Epithelial cell of prostate (primary cell): ENCODE results near the gene PRSS33.

Experiments
- DNase-seq: peaks from one replicate; pipeline ENCODE4 v3.0.0-alpha.2; 2011; ENCODE audit warnings: low read depth, low spot score
- H3K27ac ChIP-seq: fragments of 450-650 bp; 2 replicates; pipeline ENCODE4 v1.5.1; 2017; ENCODE audit warnings: mild to moderate bottlenecking

Gene PRSS33

DNA sequence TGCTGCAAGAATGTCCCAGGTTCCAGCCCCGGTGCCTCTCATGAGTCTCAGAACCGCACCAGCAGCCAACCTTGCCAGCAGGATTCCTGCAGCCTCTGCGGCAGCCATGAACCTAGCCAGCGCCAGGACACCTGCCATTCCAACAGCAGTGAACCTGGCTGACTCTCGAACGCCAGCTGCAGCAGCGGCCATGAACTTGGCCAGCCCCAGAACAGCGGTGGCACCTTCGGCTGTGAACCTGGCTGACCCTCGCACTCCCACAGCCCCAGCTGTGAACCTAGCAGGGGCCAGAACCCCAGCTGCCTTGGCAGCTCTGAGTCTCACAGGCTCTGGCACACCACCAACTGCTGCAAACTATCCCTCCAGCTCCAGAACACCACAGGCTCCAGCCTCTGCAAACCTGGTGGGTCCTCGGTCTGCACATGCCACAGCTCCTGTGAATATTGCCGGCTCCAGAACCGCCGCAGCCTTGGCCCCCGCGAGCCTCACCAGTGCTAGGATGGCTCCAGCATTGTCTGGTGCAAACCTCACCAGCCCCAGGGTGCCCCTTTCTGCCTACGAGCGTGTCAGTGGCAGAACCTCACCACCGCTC lies 20.1 kb downstream of the PRSS33 start:
- H3K27ac ChIP-seq, result no peak overlapping the region
- DNase-seq, result no peak

DNA sequence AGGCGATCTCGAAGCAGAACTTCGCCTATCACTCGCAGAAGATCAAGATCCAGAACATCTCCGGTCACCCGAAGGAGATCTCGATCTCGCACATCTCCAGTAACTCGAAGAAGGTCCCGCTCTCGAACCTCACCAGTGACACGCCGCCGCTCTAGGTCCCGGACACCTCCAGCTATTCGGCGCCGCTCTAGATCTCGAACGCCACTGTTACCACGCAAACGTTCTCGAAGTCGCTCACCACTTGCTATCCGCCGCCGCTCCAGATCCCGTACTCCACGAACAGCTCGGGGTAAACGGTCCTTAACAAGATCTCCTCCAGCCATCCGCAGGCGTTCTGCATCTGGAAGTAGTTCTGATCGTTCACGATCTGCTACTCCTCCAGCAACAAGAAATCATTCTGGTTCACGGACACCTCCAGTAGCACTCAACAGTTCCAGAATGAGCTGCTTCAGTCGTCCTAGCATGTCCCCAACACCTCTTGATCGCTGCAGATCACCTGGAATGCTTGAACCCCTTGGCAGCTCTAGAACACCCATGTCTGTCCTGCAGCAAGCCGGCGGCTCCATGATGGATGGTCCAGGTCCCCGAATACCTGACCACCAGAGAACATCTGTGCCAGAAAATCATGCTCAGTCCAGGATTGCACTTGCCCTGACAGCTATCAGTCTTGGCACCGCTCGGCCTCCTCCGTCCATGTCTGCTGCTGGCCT lies 20.8 kb downstream of the PRSS33 start:
- no peak overlapping the region for H3K27ac ChIP-seq
- DNase-seq, result no peak

DNA sequence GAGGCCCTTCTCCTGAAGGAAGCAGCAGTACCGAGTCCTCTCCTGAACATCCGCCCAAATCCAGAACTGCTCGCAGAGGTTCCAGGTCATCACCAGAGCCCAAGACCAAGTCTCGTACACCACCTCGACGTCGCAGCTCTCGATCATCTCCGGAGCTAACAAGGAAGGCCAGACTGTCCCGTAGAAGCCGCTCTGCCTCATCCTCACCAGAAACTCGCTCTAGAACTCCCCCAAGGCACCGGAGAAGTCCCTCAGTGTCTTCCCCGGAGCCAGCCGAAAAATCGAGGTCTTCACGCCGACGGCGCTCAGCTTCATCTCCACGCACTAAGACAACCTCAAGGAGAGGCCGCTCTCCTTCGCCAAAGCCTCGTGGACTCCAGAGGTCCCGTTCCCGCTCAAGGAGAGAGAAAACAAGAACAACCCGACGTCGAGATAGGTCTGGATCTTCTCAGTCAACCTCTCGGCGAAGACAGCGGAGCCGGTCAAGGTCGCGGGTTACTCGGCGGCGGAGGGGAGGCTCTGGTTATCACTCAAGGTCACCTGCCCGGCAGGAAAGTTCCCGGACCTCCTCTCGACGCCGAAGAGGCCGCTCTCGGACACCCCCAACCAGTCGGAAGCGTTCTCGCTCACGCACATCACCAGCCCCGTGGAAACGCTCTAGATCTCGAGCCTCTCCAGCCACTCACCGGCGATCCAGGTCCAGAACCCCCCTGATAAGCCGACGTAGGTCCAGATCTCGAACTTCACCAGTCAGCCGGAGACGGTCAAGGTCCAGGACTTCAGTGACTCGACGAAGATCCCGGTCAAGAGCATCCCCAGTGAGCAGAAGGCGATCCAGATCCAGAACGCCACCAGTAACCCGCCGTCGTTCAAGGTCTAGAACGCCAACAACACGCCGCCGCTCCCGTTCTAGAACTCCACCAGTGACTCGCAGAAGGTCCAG lies 21.6 kb downstream of the PRSS33 start:
- no peak for DNase-seq
- H3K27ac ChIP-seq, result no peak overlapping the region

DNA sequence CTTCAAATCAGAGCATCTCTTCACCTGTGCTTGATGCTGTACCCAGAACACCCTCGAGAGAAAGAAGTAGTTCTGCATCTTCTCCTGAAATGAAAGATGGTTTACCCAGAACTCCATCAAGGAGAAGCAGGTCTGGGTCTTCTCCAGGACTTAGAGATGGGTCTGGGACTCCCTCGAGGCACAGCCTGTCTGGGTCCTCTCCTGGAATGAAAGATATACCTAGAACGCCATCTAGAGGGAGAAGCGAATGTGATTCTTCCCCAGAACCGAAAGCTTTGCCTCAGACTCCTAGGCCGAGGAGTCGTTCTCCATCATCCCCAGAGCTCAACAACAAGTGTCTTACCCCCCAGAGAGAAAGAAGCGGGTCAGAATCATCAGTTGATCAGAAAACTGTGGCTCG lies 22.6 kb downstream of the PRSS33 start:
- no peak overlapping the region for H3K27ac ChIP-seq
- no peak for DNase-seq

DNA sequence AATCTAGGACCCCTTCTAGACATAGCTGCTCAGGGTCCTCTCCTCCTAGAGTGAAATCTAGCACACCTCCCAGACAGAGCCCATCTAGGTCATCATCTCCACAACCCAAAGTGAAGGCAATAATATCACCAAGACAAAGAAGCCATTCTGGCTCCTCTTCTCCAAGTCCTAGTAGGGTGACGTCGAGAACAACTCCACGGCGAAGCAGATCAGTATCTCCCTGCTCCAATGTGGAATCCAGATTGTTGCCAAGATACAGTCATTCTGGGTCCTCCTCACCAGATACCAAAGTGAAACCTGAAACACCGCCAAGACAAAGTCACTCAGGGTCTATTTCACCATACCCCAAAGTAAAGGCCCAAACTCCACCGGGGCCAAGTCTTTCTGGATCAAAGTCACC lies 24.2 kb downstream of the PRSS33 start:
- H3K27ac ChIP-seq, result no peak overlapping the region
- DNase-seq, result no peak

DNA sequence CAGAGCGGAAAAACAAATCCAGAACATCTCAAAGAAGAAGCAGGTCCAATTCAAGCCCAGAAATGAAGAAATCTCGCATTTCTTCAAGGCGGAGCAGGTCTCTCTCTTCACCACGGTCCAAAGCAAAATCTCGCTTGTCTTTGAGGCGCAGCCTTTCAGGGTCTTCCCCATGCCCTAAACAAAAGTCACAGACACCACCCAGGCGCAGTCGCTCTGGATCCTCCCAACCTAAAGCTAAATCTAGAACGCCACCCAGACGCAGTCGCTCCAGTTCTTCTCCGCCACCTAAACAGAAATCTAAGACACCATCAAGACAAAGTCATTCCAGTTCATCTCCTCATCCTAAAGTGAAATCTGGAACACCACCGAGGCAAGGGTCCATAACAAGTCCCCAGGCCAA lies 24.6 kb downstream of the PRSS33 start:
- no peak for DNase-seq
- no peak overlapping the region for H3K27ac ChIP-seq

DNA sequence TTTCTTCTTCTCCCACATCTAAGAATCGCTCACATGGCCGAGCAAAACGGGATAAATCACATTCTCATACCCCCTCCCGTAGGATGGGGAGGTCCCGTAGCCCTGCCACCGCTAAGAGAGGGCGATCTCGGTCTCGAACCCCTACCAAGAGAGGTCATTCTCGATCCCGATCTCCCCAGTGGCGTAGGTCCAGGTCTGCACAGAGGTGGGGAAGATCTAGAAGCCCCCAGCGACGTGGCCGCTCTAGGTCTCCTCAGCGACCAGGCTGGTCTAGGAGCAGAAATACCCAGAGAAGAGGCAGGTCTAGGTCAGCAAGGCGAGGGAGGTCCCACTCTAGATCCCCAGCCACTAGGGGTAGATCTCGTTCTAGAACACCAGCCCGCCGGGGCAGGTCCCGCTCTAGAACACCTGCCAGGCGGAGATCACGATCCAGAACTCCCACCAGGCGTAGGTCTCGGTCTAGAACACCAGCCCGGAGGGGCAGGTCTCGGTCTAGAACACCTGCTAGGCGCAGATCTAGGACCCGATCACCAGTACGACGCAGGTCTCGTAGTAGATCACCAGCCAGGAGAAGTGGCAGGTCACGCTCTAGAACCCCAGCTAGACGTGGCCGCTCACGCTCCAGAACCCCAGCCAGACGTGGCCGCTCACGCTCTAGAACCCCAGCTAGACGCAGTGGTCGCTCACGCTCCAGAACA lies 25.3 kb downstream of the PRSS33 start:
- no peak overlapping the region for H3K27ac ChIP-seq

DNA sequence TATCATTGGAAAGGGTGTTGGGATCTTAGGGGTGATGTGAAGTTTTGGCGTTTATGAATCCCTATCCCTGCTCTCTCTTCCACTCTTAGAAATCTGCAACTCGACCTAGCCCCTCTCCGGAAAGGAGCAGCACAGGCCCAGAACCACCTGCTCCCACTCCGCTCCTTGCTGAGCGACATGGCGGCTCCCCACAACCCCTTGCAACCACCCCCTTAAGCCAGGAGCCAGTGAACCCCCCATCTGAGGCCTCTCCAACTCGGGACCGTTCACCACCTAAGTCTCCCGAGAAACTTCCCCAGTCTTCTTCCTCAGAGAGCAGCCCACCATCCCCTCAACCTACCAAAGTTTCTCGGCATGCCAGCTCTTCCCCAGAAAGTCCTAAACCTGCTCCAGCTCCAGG lies 25.9 kb downstream of the PRSS33 start:
- no peak for DNase-seq

More for the DNA sequence above, 25.3 kb downstream of the PRSS33 start:
- no peak for DNase-seq

DNA sequence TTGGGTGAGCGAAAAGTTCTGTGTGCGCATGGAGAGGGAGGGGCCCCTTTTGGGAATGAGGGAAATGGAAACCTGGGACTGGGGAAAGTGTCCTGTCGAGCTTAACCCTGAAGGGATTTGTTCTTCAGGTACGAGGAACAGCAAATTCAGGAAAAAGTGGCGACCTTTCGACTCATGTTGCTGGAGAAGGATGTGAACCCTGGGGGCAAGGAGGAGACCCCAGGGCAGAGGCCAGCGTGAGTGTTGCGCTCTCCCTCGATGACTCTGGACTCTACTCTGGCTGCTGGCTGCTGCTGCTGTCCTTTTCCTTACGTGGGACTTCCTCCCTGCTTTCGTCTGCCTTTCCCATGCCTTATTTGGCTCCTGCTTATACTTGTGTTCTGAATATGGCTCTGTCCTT lies 30.0 kb downstream of the PRSS33 start:
- DNase-seq, result no peak
- H3K27ac ChIP-seq, result no peak overlapping the region

More for the DNA sequence above, 25.9 kb downstream of the PRSS33 start:
- no peak overlapping the region for H3K27ac ChIP-seq

DNA sequence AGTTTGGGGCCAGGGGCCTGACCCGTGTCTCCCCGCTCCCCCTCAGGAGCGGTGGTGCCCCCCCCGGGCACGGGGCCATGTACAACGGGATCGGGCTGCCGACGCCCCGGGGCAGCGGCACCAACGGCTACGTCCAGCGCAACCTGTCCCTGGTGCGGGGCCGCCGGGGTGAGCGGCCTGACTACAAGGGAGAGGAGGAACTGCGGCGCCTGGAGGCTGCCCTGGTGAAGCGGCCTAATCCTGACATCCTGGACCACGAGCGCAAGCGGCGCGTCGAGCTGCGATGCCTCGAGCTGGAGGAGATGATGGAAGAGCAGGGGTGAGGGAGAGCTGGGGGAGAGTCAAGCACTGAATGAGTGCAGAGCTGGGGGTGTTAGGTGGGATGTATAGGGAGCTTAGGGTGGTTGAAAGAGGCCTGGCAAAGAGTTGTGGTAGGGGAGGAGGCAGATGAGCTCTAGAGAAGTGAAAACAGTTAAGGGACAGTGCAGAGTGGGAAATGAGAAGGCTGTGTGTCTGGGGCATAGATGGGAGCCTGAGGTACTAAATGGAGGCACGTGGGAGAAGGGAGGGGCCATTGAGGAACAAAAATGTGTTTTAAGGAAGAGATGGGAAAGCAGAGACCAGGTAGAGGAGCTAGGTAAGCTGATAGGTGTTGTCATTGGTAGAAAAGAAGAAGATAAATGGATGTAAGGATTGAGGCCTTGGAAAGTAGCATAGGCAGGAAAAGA lies 30.9 kb downstream of the PRSS33 start:
- DNase-seq, result no peak
- no peak overlapping the region for H3K27ac ChIP-seq

DNA sequence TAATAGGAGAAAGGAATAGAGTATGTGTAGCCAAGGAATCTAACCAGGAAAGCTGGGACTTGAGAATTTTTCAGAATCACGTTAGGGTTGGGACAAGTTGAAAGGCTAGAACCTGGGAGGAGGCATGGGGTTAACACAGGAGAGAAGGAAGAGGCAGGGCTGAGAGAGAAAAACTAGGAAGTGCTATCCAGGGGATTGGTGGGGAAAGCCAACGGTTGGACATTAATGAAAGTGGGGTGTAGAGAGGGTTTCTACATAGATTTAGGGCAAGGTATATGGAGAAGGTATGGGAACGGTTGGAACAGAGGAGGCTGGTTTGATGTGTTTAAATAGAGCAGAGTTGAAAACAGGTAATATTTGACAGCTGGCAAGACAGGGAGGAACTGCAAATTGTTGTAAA lies 32.2 kb downstream of the PRSS33 start:
- no peak overlapping the region for H3K27ac ChIP-seq
- DNase-seq, result no peak

DNA sequence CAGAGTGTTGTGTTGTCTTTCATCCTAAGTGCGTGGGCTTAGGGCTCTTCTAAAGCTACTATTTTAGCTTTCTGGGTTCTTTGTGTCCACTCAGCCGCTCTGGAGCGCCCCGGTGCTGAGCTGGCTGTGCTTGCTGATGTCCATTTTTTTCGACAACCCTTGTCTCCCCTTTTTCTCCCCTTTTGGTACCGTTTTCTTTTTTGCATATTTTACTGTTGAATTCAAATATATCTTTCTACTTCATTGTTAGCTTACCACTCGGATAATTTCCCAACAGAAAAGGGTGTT lies 33.7 kb downstream of the PRSS33 start:
- H3K27ac ChIP-seq, result peak overlapping the region; percentile 96
- DNase-seq, result no peak

DNA sequence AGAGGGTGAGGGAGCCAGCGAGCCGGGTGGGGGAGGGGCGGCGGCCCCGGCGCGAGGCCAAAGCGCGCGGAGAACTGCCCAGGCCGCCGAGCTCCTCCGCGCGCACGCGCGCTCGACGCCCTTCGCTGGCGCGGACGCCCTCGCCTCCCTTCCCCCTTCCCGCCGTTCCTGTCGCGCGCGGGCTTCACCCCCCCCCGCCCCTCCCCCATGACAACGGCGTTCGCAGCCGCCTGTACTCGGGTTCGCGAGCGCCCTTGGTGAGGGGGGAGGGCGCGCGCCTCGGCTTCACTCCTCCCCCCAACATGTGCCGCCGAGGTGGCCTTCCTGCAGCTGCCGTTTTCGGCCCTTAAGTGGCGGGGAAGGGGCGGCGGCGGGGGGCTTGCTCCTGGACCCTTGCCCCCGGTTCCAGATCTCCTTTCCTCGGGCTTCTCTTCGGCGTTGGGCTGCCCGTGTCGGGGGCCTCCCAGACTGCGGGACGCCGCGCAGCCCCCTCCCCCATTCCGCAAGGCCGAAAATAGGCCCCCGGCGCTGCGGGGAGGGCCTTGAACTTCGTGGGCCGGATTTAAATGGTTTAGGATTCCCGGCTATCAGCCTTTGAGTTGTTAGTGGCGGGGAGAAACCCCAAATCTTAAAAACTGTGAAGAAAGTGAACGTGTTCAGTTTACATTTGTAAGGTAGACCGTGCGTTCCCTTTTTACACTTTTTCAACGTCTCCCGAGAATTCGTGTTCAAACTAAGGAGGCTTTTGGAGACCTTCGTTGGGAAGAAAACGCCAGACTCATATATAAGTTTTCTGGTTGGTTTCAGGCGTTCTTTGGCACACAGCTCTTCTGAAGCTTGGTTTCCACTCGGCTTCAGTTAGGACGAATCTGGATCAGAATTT lies 34.3 kb downstream of the PRSS33 start:
- DNase-seq, result no peak

DNA sequence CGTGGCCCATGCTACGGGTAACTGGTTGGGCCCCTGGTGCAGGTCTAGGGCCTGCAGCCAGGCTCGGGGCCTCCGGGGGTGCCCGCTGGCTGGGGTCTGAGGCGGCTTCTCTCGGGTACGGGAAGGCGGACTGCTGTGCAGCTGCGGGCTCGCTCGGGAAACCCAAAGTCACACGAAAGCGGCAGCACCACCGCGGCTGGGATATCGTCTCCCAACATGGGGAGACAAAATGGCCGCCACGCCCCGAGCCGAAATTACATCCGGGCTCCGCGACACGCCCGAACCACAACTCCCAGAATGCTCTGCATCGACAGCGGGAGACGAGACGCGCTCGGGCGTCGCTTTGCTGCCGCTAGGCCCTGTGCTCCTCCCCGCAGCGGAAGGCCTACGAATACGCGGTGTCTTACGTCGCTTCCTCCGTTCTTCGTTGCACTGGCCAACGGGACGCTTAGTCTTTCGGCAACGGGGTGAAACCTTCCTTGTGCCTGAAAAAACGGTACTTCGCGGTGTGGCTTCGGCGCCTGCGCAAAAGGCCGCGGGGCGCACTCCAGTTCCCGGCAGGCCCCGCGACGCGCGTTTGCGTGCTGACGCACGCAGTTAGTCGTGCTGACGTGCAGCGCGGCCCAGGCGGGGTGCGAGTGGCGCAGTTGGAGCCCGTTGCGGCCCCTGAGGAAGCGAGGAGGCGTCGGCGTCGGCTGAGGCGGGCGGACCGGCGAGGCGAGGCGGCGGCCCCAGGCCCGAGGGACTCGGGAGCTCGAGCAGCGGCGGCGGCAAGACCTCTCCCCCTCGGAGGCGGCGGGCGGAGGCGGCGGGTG lies 35.1 kb downstream of the PRSS33 start, which contains the start of gene SRRM2:
Gene SRRM2 (plus strand): TSS at position 604 of the 815 bp plus-strand sequence. CDS start 3,727 bp downstream, outside the sequence.
- DNase-seq, result peak; percentile 87

More for the DNA sequence above, 34.3 kb downstream of the PRSS33 start:
- peak overlapping the region; percentile 96 for H3K27ac ChIP-seq

DNA sequence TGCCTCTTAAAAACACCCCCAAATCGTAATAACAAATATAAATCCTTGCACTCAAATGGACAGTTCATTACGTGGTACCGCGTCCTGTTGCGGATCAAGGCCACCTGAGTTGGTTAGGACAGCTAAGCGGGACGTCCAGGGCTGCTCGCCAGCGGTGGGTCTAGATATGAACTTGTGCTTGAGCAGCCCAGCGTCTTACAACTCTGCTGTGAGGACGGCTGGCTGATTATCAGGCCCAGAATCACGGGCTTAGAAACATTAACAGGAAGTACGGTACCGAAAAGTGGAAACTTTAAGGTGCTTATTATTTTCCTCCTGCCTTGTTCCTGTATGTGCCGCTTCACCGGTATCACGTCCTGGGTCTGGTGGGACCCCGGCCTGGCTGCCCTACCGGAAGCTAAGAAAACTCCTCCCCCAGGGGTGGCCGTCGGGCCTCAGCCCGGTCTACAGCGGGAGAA lies 35.8 kb downstream of the PRSS33 start:
- peak overlapping the region; percentile 96 for H3K27ac ChIP-seq
- DNase-seq, result no peak

More for the DNA sequence above, 35.1 kb downstream of the PRSS33 start, which contains the start of gene SRRM2:
- H3K27ac ChIP-seq, result peak within 1 kb of the TSS; percentile 96

DNA sequence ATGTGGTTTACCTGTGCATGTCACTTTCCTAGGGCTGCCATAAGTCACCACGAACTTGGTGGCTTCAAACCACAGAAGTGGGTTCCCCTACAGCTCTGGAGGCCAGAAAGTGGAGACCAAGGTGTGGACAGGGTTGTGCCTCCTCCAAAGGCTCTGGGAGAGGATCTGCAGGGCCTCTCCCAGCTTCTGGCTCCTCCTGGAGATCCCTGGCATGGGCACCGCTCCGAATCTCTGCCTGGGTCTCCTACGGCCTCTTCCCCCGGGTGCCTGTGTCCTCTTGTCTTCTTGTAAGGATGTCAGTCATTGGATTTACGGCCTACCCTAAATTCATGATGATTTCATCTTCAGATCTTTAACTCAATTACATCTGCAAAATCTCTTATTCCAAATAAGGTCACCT lies 37.4 kb downstream of the PRSS33 start:
- DNase-seq, result no peak
- no peak overlapping the region for H3K27ac ChIP-seq

DNA sequence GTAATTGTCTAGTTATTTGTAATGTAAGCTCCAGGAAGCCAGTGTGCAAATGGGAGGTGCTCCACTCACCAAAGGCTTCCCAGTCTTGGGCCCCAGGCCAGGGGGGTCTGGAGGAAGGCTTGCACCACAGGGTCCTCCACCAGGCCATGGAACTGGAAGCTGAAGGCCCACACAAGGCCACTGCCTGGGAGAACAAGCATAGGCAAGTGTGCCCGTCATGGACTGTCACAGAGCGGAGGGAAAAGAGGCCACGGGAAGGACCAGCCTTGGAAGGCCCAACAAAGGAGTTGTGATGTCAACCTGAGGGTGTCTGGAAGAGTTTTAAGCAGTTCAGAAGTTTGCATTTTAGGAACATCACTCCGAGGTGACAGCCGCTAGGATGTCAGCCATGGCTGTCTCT lies 37.9 kb downstream of the PRSS33 start:
- DNase-seq, result no peak
- no peak overlapping the region for H3K27ac ChIP-seq
